Activated T-cell treated with anti-CD3 and anti-CD28 coated beads, Interleukin-2, amount 50 U/mL, for 48 hours (primary cell): Measurements from ENCODE around the gene IL1RAP.

ENCODE experiments used
- DNase-seq, 2 experiments: peaks; one replicate each; pipeline ENCODE4 v3.0.0-alpha.2; 2020

Gene IL1RAP

DNA sequence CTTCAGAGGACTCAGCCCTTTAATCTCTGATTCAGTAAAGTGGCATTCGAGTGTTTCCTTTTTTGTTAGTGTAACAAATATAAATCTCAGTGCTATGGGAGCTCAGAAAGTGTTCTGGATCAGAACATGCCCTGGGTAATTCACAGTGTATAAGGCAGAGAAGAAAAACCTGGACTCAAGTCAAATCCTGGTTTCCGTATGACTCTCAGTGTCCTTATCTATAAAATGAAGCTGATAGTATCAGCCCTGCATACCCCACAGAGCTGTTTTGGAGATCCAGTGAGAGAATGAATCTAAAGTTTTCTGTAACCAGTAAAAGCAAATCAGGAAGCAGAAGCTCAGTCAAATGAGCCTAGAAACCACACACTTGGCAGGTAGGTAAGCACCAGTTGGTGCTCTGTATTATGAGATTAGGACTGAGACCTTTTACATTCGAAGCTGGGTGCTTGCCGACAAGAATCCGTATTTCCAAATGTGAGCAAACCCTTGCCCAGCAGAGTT is 67.2 kb downstream of the IL1RAP start:
- no peak for DNase-seq

DNA sequence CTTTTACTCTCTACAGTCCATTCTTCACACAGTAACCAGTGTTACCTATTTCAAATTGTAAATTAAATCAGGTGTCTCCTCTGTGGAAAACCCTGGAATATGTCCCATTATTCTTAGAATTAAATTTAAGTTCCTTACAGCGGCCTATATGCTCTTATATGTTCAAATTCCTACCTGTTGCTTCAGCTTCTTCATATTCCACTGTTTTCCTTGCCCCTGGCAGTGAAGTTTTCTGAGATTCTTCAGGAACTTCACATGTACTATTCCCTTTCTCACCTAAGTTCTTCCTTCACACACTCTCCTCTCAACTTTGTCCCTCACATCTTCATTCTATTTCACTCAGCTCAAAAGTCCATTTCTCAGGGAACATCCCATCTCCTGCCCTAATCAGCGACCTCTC is 68.8 kb downstream of the IL1RAP start:
- no peak for DNase-seq

DNA sequence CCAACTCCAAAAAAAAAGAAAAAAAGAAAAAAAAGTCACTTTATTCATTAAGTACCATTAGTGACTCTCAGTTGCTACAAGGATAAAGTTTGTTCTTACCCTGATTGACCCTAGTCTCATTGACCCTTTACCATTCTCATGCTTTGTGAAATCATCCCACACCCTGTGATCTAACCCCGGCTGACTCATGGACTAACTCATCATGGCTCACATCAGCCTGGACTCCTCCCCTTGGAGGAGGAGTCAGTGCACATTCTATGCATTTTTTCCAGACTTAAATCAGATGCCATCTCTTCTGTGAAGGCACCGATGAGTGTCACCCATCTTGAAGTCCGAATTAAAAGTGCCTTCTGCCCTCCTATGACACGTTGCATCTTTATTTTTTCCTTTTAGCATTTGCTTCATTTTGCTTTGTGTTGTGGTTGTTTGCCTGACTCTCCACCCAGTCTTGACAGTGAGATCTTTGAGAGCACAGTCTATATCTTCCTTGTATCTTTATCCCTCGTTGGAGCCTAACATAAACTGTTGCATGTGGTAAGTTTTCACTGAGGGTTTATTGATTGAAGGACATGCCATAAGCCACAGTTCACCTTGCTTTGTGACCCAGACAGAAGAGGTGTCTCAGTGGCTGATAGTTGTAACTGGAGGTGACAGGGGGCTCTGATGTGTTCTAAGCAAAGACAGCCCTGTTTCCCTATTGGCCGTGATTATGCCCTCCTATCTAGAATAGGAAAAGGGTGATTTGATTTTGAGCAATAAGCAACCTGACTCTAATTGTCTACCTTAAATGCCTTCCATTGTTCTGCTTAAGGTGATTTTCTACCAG is 72.1 kb downstream of the IL1RAP start:
- DNase-seq: peak; percentile 63 to 73

DNA sequence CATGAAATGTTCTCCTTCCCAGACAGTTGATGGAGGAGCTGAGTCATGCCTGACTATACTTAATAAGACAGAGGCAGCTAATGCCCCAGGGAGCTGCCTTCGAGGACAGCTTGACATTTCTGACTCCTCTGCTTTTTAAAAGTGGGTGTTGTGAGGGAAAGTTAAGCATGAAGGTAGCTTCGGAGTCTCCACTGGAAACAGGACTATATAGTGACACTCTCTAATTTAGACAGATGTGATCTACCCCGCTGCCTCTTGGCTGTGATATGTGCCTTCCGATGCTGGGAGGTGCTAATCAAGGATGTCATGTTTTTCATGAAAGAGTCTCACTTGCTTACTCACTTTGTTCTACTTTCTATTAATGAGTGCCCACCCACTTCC is 72.7 kb downstream of the IL1RAP start:
- DNase-seq: peak; percentile 58 to 63

DNA sequence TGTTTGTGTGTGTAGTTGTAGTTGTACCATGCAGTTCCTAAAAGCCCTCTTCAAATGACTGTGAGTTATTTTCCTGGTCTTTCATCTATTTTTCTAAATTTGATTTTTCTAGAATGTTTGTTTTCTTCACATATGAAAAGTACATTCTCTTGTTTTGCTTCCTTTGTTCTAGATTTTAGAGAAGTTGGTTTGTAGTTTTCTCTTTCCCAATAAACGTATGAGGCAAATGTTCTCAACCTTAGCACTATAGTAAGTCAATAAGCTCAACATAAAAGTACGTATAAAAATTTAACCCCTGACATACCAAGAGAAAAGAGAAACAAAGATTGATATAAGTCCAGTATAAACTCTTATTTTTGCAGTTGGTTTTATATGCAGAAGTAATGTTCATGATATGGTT is 74.7 kb downstream of the IL1RAP start:
- no peak for DNase-seq

DNA sequence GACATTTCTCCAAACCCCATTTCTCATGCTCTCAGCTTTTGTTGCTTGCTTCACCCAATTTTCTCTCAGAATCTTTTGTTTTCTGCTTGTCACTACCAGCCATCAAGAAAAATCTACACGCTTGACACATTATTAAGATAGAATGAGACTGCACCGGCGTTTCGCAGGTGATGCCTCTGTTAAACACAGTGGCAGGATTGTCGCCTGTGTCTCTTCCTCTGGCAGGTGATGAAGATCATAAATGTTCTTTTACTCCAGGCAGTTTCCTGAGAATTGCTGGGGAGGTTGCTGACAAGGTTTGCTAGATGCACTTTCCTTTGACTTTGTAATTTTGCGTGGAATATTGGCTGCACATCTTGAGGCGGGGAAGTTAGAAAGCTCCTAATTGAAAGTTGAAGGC is 75.4 kb downstream of the IL1RAP start:
- no peak for DNase-seq

DNA sequence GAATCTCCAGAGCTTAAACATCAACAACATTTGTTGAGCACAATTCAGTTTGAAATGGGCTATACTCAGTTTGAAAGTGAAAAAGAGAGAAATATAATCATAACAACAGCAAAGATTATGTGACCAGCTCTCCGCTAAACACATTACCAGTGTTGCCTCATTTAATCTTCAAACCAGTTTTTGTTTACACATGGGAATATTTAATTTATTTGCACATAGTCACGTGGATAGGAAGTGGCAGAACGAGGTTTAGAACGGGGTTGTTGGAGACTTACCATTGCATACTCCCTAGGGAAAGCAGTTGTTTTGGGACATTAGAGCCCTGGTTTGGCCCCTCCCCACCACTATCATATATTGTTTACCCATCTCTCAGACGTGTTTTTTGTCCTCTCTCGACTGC is 77.2 kb downstream of the IL1RAP start:
- no peak for DNase-seq

DNA sequence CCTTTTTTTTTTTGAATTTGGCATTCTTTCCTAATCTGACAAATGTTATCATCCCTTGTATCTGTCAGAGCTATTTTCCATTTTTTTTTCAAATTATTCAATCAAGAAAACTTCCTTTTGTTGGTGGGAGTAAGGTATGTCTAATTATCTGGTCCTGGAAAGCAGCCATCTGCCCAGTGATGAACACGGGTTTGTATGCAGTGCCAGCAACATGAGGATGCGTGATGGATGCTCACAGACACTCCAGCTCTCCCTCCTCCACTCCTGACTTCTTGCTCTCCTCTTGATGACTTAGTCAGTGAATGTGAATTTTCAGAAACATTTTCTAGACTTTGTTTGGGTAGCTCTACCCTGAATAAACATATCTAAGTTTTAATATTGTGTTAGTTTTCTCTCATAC is 79.2 kb downstream of the IL1RAP start:
- DNase-seq: no peak

DNA sequence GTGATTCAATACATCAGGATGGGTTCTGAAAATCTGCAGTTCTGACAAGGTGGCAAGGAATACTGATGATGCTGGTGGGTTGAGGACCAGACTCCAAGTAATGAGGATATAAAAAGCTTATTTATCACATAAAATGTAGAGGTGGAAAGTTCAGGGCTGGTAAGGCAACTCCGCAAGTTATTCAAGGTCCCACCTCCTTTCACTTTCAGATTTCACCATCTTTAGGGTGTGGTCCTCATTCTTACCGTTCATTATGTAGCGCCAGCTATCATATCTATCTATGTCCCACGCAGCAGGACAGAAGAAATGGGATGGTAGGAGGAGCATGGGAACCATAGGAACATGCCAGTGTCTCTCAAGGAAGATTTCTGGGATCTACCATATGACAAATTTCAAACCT is 80.3 kb downstream of the IL1RAP start:
- no peak for DNase-seq

DNA sequence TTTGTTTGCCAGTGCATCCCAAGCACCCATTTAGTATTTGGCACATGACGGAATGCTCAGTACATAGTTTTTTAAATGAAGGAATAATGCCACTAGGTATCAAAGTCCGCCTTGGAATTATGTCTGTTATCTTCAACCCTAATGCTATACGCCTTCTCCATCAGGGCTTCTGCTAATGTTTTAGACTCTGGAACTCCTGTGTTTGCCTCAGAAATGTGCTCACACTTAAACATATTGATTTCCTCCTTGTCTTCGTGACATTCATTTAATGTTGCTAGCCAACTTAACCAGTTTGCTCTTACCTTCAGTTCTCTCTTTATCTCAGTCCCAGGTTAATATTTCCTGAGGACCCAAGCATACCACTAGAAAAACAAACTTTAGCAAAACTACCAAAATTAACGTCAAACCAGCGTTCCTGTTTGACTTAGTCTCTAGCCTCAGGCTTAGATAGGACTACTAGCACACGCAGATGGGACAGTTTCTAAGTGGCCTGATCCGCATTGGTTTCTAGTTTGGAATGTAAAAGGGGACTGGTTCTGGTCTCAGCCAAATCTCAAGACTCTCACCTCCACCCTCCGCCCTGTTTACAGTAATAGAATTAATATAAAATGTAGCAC is 81.4 kb downstream of the IL1RAP start:
- DNase-seq: no peak

DNA sequence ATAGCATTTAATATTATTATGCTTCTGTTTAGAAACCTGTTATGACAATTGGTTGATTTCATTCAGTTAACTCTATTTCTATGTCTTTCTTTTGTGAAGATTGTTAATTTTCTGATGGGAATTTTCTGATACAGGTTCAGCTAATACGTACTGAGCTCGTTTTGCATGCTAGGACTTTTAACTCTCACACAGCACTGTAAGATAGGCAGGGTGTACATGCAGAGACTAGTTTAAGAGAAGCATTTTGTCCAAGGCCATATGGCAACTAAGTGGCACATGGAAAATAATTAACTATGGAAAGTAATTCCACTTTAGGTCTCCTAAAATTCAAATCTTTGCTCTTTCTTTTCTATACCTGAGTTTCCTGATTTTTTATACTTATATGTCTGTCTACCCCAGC is 81.9 kb downstream of the IL1RAP start:
- no peak for DNase-seq

DNA sequence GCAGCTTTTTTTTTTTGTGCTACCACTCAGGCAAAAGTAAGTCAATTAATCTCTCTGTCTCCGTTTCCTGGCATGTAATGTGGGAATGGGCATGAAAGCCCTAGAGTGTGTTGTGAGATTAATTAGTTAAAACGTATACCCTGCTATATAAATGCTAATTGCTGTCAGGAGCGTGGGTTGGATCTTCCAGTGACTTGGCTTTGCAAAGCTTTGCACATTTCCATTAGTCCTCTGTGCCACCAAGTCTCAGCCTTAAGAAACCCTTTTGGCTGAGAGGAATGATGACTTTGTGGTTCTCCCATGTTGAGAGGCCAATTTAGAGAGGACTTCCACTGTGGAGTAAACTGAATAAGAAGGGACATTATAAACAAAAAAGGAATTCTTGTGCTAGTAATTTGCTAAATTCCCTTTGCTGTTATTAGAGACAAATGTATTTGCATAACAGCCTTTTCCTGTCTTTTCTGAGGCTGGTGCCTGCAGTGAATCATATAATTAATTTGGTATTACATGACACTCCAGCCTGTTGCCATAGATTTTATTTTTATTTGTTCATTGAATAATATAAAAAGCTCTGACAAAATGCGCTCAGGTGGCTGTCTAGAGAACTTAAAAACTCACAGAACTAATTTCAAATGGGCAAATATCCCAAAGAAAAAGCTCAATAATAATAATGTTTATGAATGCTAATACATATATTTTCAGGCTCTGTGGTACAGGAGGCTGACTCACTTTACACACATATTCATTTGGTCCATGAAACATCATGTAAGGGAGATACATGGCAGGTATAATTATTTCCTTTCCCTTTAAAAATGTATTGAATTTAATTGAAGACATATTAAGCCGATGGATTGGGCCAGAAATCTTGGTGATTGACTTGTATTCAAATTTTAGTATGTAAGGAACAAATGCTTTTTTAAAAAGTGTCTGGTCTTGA is 82.7 kb downstream of the IL1RAP start:
- no peak for DNase-seq

DNA sequence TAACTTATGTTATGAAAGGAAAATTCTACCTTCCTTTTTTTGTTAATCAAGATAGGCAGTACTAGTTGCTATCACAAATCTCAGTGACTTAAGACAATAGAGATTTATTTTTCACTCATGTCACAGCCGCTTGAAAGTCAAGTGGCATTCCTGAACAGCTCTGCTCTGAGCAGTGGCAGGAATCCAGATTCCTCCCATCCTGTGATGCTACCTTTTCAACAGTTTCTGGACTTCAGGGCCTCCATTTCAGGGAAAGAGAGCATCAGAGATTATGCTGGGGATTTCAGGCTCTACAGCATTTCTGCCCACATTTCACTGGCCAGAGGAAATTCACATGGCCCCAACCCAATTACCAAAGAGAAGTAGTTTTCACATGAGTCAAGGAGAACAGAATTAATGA is 83.4 kb downstream of the IL1RAP start:
- DNase-seq: no peak

DNA sequence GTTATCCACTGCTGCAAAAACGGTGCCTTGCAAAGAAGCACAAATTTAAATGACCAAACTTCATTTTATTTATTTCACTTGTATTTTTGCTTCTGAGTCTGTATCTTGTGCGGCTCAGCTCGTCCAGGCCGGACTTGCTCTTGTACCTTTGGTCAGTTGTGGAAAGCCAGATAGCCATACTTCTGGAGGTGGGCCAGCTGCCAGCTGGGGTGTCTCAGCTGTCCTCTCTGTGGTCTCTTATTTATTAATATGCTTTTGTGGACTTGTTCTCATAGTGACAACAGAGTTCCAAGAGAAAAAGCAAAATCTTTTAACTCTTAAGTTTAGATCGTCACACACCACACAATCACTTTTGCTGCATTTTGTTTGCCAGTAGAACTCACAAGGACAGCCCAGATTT is 87.7 kb downstream of the IL1RAP start:
- no peak for DNase-seq

DNA sequence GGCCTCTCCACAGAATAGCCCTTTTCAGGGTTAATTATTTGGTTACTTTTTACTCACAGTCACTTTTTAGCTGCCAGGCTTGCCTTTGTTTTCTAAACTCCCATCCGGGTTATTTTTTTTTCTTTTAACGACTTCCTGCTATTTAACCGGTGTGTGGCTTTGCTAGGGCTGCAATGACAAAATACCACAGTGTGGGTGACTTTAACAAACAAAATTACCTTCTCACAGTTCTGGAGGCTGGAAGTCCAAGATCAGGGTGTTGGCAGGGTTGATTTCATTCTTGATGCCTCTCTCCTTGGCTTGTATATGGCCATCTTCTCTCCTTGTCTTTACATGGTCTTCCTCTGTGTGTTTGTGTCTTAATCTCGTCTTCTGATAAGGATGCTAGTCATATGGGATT is 91.5 kb downstream of the IL1RAP start:
- no peak for DNase-seq

DNA sequence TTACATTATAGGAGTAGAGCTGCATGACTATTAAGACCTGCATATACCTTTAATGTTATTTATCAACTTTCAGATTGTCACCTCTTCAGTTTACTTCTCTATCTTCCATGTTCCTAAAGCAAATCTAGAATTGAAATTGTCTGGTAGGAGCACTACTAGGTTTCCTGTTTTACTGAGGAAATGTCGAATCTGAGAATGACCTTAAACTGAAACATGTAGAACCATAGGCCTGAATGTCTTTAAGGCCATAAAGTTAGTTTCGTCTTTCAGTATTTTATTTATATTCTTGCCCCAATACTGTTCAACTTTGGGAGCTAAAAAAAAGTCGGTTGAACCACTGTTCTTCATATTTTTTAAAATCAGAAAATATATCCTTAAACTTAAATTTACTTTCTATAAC is 92.7 kb downstream of the IL1RAP start:
- DNase-seq: no peak

DNA sequence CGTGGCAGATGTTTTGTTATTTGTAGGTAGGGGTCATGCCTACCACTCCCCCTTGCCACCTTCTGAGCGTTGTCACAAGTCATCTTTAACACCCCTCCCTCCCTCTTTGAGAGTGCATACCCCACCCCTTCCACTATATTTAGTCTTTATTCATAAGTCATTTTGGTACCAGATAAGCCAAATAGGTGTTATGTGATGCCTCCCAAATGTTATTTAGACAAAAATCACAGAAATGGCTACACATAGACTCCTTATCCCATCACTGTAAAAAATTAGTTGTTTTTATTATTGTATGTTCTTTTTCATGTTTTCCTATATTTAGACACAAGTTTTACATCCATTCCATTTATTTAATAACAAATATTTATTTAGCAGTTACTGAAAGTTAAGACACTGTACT is 93.1 kb downstream of the IL1RAP start:
- no peak for DNase-seq

DNA sequence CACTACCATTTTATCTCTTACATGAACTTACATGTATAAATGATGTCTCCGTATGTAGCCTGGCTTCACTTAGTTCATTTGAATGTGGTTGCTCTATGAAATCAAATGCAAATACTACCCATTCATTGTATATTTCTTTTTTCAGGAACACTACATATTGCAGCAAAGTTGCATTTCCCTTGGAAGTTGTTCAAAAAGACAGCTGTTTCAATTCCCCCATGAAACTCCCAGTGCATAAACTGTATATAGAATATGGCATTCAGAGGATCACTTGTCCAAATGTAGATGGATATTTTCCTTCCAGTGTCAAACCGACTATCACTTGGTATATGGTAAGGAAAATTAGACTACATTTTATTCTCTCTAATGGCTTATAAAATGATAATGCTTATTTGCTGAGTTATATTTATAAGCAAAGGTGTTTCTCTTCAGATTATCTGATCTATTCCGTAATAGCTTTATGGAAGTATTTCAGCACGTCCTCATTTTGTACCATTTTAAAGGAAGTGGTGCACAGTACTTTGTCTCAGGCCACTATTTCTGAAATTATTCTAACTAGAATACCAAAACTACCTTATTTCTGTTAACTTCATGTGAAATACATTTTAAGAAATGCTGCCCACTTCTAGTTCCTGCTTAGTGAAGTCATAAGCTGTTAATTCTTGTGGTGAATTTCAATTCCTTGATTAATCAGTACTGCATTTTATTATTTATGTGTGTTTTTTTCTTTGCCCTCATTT is 95.1 kb downstream of the IL1RAP start:
- no peak for DNase-seq

DNA sequence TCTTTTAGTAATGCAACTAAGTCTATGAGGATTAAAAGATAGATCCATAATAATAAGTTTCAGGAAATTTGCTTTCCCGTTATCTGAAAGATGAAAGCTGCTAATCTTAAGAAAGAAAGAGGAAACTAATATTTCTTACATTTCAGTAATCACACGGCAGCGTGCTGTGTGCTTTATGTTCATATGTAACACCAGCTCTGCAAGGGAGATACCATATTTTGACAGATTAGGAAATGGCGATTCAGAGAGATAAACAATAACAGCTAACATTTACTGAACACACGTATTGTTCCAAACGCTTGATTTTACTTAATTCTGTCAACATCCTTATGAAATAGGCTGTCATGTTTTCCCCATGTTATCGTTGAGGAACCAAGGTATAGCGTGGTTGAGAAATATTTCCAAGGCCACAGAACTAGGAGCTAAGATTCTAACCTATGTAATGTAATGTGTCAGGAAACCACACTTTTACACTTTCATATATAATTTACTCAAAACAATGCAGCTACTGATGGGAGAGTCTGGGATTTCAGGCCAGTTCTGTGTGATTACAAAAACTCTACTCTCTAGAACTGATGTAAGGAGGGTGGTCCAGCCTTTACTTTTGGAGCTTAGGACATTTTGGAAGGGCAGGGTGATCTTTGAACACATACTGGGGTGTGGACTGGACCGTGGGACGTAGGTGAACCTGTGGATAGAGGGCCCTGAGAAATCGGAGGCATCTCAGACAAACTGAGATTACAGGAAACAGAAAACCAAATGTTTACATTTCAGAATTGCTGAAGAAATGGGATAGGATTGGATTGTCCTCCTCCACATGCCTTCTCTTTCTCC is 100.6 kb downstream of the IL1RAP start:
- no peak for DNase-seq

DNA sequence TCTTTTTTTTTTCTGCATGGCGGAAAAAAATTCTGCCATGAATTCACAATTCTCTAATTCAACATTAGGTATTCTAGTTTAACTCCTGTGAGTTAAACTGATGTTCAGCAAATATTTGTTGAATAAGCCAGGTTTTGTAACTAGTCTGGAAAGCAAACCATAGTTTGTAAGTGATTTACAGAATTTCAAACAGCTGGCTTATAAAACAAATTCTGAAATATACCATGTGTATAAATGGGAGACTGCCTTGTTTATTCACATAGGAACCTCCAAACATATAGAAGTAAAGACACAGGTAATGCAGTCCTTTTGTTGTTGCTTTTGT is 101.1 kb downstream of the IL1RAP start:
- no peak for DNase-seq

DNA sequence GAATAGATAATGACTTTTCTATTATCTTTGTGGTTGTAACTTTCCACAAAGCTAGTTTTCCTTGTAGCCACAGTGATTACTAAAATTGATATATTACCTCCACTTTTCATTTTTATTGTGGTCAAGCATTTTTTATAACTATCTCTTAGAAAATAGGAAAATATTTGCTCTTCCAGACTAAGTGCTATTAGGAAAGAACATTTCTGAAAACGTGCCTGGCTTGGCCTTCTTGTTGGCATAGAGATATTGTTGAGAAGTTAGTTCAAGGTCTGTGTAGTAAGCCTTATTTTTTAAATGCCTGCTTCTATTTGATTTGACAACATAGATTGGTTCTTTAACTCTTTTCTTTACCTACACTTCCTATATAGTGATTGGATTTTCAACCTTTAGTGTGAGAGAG is 101.7 kb downstream of the IL1RAP start:
- DNase-seq: no peak

DNA sequence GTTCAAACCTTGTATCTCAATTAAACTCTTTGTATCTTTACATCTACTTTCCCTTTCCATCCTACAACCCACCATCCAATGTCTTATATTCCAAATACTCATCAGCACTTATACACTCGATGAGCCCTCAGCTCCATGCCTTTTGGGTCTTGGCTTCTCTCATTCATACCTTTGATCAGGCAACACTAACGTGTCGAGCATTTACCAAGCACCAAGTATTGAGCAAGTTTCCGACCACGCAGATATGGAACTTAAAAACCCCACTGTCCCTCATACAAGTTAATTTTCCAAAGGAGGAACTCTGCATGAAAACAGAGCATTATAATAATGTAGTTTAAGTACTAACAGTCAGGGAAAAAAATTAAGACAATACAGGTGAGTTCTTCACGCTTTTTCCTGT is 102.8 kb downstream of the IL1RAP start:
- no peak for DNase-seq
